B cell (primary cell): ENCODE data around the gene FAR1. TPM values are rescaled to one million over a fixed set of nuclear protein-coding genes. Genes with fewer than 3 reads are reported as not detected.
"Not testable (repeated sequence)": the region's sequence is repeated elsewhere in the genome, so short reads cannot be mapped to it uniquely, and the experiment has no call there.

ENCODE experiments used
- ATAC-seq: fragments of 200-7000 bp; cut with Tn5 transposase; one replicate; pipeline ENCODE4 v1.10.0; 2021; ENCODE audit warnings: low read depth, mild to moderate bottlenecking, moderate number of reproducible peaks, moderate library complexity
- CTCF ChIA-PET: fragments of 350-600 bp; sonication (Branson Sonifier 250); formaldehyde crosslinking; loops from one replicate; lab custom pipeline; 2021; ENCODE audit warnings: antibody characterized with exemption, inconsistent platforms; lab: Charles Lee
- POLR2A ChIA-PET: fragments of 350-600 bp; sonication (Branson Sonifier 250); formaldehyde crosslinking; loops from one replicate; lab custom pipeline; 2021; ENCODE audit warnings: antibody characterized with exemption; lab: Charles Lee
- DNase-seq: peaks from one replicate; pipeline ENCODE4 v3.0.0; 2013
- H2AFZ ChIP-seq: 2 replicates; pipeline ENCODE4 v1.6.1; 2012; ENCODE audit warnings: mild to moderate bottlenecking, low read depth, low read length; ENCODE audit not compliant: insufficient read depth, poor library complexity, severe bottlenecking
- H3K27ac ChIP-seq, 2 donors: 1 replicate in 1 of 2; 2 replicates in 1 of 2; pipeline ENCODE4 v1.5.1; 2012 to 2013; ENCODE audit warnings: low read length in 2 of 2, mild to moderate bottlenecking in 2 of 2, moderate library complexity in 1 of 2
- H3K27me3 ChIP-seq, 4 experiments: fragments of 200-600 bp in 1 of 4; sonication (generic) in 1 of 4; replicated peaks in 1 of 4; 1 replicate in 2 of 4; 2 replicates in 2 of 4; pipeline versions ENCODE4 v1.6.1 to v1.7.0; 2013 to 2016; ENCODE audit warnings: low read length in 3 of 4, mild to moderate bottlenecking in 2 of 4, mixed read lengths in 1 of 4, moderate library complexity in 1 of 4; ENCODE audit not compliant: insufficient read depth in 4 of 4, control insufficient read depth in 3 of 4; ENCODE audit errors: control extremely low read depth in 1 of 4
- H3K36me3 ChIP-seq, 2 experiments: replicated peaks in 1 of 2; 1 replicate in 1 of 2; 2 replicates in 1 of 2; pipeline versions ENCODE4 v1.6.1 to v1.7.1; 2013; ENCODE audit warnings: low read length in 1 of 2; ENCODE audit not compliant: insufficient read depth in 2 of 2, control insufficient read depth in 1 of 2; ENCODE audit errors: control extremely low read depth in 1 of 2, extremely low read depth in 1 of 2
- H3K4me1 ChIP-seq, 2 donors: fragments of 200-600 bp in 1 of 2; sonication (generic) in 1 of 2; 1 replicate in 1 of 2; 2 replicates in 1 of 2; pipeline versions ENCODE4 v1.5.1 to v1.6.1; 2013 to 2017; ENCODE audit warnings: low read length in 2 of 2; ENCODE audit not compliant: control insufficient read depth in 2 of 2, insufficient read depth in 2 of 2
- H3K4me2 ChIP-seq: replicated peaks from 2 replicates; pipeline ENCODE3; 2012; ENCODE audit warnings: mild to moderate bottlenecking, low read depth, low read length; ENCODE audit not compliant: poor library complexity, severe bottlenecking
- H3K4me3 ChIP-seq, 5 experiments: fragments of 200-600 bp in 1 of 5; sonication (generic) in 1 of 5; 1 replicate in 3 of 5; 2 replicates in 2 of 5; pipeline versions ENCODE4 v1.5.1 to v1.7.0; 2011 to 2016; ENCODE audit warnings: low read length in 4 of 5, mild to moderate bottlenecking in 4 of 5, low read depth in 2 of 5, control low read depth in 1 of 5, moderate library complexity in 1 of 5; ENCODE audit not compliant: insufficient read depth in 1 of 5; ENCODE audit errors: control extremely low read depth in 1 of 5, extremely low read depth in 1 of 5
- H3K79me2 ChIP-seq: fragments of 200-600 bp; sonication (generic); one replicate; pipeline ENCODE4 v1.6.0; 2016; ENCODE audit warnings: low read length; ENCODE audit not compliant: control insufficient read depth, insufficient read depth
- H3K9ac ChIP-seq: fragments of 200-600 bp; sonication (generic); 2 replicates; pipeline ENCODE4 v1.6.1; 2017; ENCODE audit warnings: mild to moderate bottlenecking, low read length, moderate library complexity
- H3K9me3 ChIP-seq, 3 donors: one replicate each; pipeline versions ENCODE4 v1.6.1 to v1.7.1; 2013; ENCODE audit warnings: low read length in 2 of 3; ENCODE audit not compliant: control insufficient read depth in 2 of 3, insufficient read depth in 1 of 3; ENCODE audit errors: control extremely low read depth in 1 of 3
- H4K20me1 ChIP-seq: 2 replicates; pipeline ENCODE4 v1.6.0; 2012; ENCODE audit warnings: mild to moderate bottlenecking, low read length; ENCODE audit not compliant: insufficient read depth, control insufficient read depth, poor library complexity, severe bottlenecking
- H3K27ac Mint-ChIP-seq: one replicate; pipeline ENCODE4 v1.8.0; 2021; ENCODE audit warnings: mixed read lengths
- H3K27me3 Mint-ChIP-seq: one replicate; pipeline ENCODE4 v1.8.0; 2021; ENCODE audit warnings: mixed read lengths
- H3K4me1 Mint-ChIP-seq: one replicate; pipeline ENCODE4 v1.8.0; 2021; ENCODE audit warnings: mixed read lengths
- H3K4me3 Mint-ChIP-seq: one replicate; pipeline ENCODE4 v1.8.0; 2021; ENCODE audit warnings: mixed read lengths
- H3K9me3 Mint-ChIP-seq: one replicate; pipeline ENCODE4 v1.8.0; 2022; ENCODE audit warnings: mixed read lengths; ENCODE audit not compliant: insufficient read depth
- EZH2 ChIP-seq: IDR thresholded peaks from 2 replicates; pipeline ENCODE4 v1.6.1; 2012; ENCODE audit warnings: borderline replicate concordance, low read depth, mild to moderate bottlenecking, moderate library complexity, low read length; ENCODE audit not compliant: insufficient read depth, poor library complexity, severe bottlenecking
- WGBS: methylation state at CpG from one replicate; pipeline ENCODE4 v1.1.5; 2013; ENCODE audit warnings: missing lambda C conversion rate; ENCODE audit not compliant: insufficient coverage; 5-methylcytosine and 5-hydroxymethylcytosine counted together
- intact Hi-C: fragments of 100-400 bp; cut with micrococcal nuclease; formaldehyde crosslinking; loops from one replicate; pipeline ENCODE4 v1.10.0; 2022
- polyA plus RNA-seq: library from polyadenylated mRNA; depleted of rRNA; stranded (reverse); fragments of >200 nt; gene quantifications from 2 replicates; pipeline ENCODE4 v1.2.3, GENCODE V29; 2012
- total RNA-seq, 2 donors: library from RNA; stranded (reverse); fragments of 120-200 nt in 1 of 2; gene quantifications; 1 replicate in 1 of 2; 2 replicates in 1 of 2; pipeline versions ENCODE4 v1.2.3 to v1.2.4, GENCODE V29; 2013 to 2022
- TF ChIP-seq, protein P1 (sequence below): fragments of 200-600 bp; IDR thresholded peaks from one replicate; pipeline ENCODE4 v1.8.0; 2022; ENCODE audit warnings: antibody characterized with exemption, mild to moderate bottlenecking

The FAR1 gene
- total and polyA plus RNA-seq, 2 donors (not counting 1 experiment from before 2014, with no cell fraction given), result 8.1 to 44.8 TPM

DNA sequence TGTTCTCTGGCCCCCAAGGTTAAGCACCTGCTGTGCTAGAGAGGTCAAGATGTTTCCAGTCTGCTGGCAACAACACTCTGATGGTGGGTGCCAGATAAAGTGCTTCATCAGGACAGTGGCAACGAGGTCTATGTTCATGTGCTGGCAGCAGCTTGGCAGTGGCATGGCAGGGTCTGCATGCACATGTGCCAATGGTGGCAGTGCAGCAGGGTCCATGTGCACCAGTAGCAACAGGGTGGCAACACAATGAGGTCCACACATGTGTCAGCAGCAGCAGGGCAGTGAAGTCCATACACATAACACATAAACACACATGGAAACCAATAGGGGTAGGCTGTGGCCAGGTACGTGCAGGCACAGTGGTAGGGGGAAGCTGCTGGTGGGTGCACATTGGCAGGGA, 48.4 kb upstream of the FAR1 start:
- H3K4me3 Mint-ChIP-seq, result no peak overlapping the region
- ATAC-seq, result no peak

DNA sequence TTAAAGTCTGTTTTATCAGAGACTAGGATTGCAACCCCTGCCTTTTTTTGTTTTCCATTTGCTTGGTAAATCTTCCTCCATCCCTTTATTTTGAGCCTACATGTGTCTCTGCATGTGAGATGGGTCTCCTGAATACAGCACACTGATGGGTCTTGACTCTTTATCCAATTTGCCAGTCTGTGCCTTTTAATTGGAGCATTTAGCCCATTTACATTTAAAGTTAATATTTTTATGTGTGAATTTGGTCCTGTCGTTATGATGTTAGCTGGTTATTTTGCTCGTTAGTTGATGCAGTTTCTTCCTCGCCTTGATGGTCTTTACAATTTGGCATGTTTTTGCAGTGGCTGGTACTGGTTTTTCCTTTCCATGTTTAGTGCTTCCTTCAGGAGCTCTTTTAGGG, 41.6 kb upstream of the FAR1 start:
- H3K27ac Mint-ChIP-seq, H3K27me3 ChIP-seq, H3K9me3 ChIP-seq, ATAC-seq, H3K9me3 Mint-ChIP-seq, H3K36me3 ChIP-seq, H3K4me1 ChIP-seq, POLR2A ChIA-PET, H3K4me2 ChIP-seq, H3K4me1 Mint-ChIP-seq, H4K20me1 ChIP-seq, H3K9ac ChIP-seq, H3K79me2 ChIP-seq, H2AFZ ChIP-seq, H3K27ac ChIP-seq, H3K4me3 Mint-ChIP-seq, H3K27me3 Mint-ChIP-seq, DNase-seq, intact Hi-C loops, H3K4me3 ChIP-seq, CTCF ChIA-PET: not testable (repeated sequence)
- WGBS, result no CpG with 5 or more reads among the region's 3 CpGs

More for the DNA sequence above, 48.4 kb upstream of the FAR1 start:
- H3K9me3 Mint-ChIP-seq, result peaks cover 18% of the 10 kb centered on the region
- H3K4me2 ChIP-seq, result no peak overlapping the region
- H3K9me3 ChIP-seq, result peaks cover 1 to 17% (median 4%) of the 10 kb centered on the region in 3 donors
- H4K20me1 ChIP-seq, result no peaks in the 10 kb centered on the region
- H3K9ac ChIP-seq, result no peak overlapping the region
- no peak overlapping the region for H3K27ac Mint-ChIP-seq
- no peak overlapping the region for H3K4me3 ChIP-seq
- intact Hi-C loops, result no loop called here
- no peaks in the 10 kb centered on the region for H3K27me3 ChIP-seq
- DNase-seq, result no peak
- H3K27ac ChIP-seq, result no peak overlapping the region
- H3K79me2 ChIP-seq, result no peaks in the 10 kb centered on the region
- no peaks in the 10 kb centered on the region for H3K36me3 ChIP-seq
- no peaks in the 10 kb centered on the region for H3K4me1 Mint-ChIP-seq
- H2AFZ ChIP-seq, result no peak overlapping the region
- no peaks in the 10 kb centered on the region for H3K4me1 ChIP-seq
- ChIA-PET POLR2A (no interaction called here), CTCF (no interaction called here)
- 85% methylated on average over 2 of the region's 2 CpGs for WGBS
- no peaks in the 10 kb centered on the region for H3K27me3 Mint-ChIP-seq
- no peak for TF ChIP-seq EZH2
- TF ChIP-seq, protein P1, sequence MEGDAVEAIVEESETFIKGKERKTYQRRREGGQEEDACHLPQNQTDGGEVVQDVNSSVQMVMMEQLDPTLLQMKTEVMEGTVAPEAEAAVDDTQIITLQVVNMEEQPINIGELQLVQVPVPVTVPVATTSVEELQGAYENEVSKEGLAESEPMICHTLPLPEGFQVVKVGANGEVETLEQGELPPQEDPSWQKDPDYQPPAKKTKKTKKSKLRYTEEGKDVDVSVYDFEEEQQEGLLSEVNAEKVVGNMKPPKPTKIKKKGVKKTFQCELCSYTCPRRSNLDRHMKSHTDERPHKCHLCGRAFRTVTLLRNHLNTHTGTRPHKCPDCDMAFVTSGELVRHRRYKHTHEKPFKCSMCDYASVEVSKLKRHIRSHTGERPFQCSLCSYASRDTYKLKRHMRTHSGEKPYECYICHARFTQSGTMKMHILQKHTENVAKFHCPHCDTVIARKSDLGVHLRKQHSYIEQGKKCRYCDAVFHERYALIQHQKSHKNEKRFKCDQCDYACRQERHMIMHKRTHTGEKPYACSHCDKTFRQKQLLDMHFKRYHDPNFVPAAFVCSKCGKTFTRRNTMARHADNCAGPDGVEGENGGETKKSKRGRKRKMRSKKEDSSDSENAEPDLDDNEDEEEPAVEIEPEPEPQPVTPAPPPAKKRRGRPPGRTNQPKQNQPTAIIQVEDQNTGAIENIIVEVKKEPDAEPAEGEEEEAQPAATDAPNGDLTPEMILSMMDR, result no peak

DNA sequence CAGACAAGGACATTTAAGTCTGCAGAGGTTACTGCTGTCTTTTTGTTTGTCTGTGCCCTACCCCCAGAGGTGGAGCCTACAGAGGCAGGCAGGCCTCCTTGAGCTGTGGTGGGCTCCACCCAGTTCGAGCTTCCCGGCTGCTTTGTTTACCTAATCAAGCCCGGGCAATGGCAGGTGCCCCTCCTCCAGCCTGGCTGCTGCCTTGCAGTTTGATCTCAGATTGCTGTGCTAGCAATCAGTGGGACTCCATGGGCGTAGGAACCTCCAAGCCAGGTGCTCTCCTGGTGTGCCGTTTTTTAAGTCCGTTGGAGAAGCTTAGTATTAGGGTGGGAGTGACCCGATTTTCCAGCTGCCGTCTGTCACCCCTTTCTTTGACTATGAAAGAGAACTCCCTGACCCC, 39.8 kb upstream of the FAR1 start:
- H3K9me3 Mint-ChIP-seq, H3K4me2 ChIP-seq, intact Hi-C loops, H3K4me1 Mint-ChIP-seq, H3K4me3 Mint-ChIP-seq, H3K4me1 ChIP-seq, H3K27me3 Mint-ChIP-seq, CTCF ChIA-PET, H3K27me3 ChIP-seq, ATAC-seq, H3K27ac Mint-ChIP-seq, H3K79me2 ChIP-seq, H3K4me3 ChIP-seq, H3K9me3 ChIP-seq, H2AFZ ChIP-seq, DNase-seq, H3K36me3 ChIP-seq, H3K27ac ChIP-seq, H4K20me1 ChIP-seq, POLR2A ChIA-PET, H3K9ac ChIP-seq: not testable (repeated sequence)
- 74% methylated on average over 4 of the region's 8 CpGs for WGBS
